Stomach (tissue), 4 donors: Measurements from ENCODE around the gene VSTM4.

Experiments
- POLR2A ChIP-seq, 4 donors: fragments of 450-650 bp; IDR thresholded peaks; one replicate each; pipeline ENCODE4 v1.6.1; 2016; ENCODE audit warnings: antibody characterized with exemption in 4 of 4, control low read depth in 2 of 4, mild to moderate bottlenecking in 1 of 4, moderate library complexity in 1 of 4
- POLR2AphosphoS5 ChIP-seq, 3 donors: sonication (generic); formaldehyde crosslinking; IDR thresholded peaks; one replicate each; pipeline ENCODE4 v1.6.1; 2016; ENCODE audit warnings: antibody characterized with exemption in 3 of 3
- TF ChIP-seq, protein P1 (sequence below), 7 experiments: fragments of 450-650 bp in 4 of 7; fragments of 200-600 bp in 3 of 7; sonication (generic) in 3 of 7; IDR thresholded peaks; one replicate each; pipeline ENCODE4 v1.5.1; 2016 to 2019; ENCODE audit warnings: antibody characterized with exemption in 7 of 7, control low read depth in 2 of 7, mild to moderate bottlenecking in 1 of 7

DNA sequence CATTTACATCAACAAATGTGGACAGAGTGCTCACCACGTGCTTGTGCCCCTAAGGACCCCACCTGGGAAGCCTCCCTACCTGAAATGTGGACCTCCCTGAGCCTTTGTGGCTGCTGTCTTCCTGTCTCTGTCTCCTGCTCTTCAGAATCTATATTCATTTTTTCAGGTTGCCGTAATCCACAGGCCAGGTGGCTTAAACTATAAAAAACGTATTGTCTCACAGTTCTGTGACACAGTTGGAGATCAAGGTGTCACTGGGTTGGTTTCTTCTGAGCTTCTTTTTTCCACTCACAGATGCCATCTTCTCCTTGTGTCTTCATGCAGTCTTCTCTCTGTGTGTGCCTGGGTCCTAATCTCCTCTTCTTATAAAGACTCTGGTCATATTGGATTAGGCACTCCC, 5.6 kb upstream of the VSTM4 start:
- TF ChIP-seq, protein P1, sequence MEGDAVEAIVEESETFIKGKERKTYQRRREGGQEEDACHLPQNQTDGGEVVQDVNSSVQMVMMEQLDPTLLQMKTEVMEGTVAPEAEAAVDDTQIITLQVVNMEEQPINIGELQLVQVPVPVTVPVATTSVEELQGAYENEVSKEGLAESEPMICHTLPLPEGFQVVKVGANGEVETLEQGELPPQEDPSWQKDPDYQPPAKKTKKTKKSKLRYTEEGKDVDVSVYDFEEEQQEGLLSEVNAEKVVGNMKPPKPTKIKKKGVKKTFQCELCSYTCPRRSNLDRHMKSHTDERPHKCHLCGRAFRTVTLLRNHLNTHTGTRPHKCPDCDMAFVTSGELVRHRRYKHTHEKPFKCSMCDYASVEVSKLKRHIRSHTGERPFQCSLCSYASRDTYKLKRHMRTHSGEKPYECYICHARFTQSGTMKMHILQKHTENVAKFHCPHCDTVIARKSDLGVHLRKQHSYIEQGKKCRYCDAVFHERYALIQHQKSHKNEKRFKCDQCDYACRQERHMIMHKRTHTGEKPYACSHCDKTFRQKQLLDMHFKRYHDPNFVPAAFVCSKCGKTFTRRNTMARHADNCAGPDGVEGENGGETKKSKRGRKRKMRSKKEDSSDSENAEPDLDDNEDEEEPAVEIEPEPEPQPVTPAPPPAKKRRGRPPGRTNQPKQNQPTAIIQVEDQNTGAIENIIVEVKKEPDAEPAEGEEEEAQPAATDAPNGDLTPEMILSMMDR (IDR thresholded peaks at IDR 0.05): no peak
- no peak for TF ChIP-seq POLR2A (IDR thresholded peaks at IDR 0.05)
- TF ChIP-seq POLR2AphosphoS5 (IDR thresholded peaks at IDR 0.05): no peak
